ENCODE measurements around the gene PCK2. TPM values are rescaled to one million over a fixed set of nuclear protein-coding genes. Genes with fewer than 3 reads are reported as not detected.
A peak's percentile ranks its signal among the peaks of the same experiment; 100 is the strongest.

The PCK2 gene
- total RNA-seq, 1 donor from 2014 or later = 3.1 TPM

DNA sequence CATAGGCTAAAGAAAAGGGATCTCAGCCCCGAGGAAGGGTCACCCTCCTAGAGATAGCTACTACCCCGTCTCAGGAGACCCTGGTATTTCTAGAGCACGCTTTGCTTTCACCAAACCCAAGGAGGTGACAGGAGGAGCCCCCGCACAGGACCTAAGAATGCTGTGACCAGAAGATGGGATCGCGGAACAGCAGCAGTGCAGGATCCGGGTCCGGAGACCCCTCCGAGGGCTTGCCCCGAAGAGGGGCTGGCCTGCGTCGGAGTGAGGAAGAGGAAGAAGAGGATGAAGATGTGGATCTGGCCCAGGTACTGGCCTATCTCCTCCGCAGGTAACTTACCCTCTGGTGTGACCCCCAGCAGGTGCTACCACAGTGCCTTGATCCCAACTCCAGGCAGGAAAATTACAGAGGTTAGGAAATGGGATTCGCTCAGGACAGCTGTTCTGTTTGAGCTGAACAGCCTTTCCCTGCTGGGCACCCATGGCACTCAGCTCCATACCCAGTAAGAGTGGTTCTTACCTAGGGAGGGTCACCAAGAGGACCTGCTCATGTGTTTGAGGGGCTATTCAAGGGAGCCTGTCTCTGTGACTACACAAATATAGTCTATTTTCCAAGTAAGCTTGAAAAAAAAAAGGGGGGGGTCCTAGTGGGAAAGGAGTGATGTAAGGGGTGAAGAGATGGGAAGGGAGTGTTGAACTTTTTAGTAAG lies 21.5 kb downstream of the PCK2 start:
- H3K27me3 ChIP-seq (ENCODE audit: low read depth) = no peaks in the 10 kb centered on the region
- DNase-seq = no peak
- peak overlapping the region; percentile 76 for H3K4me3 ChIP-seq
- peak overlapping the region; percentile 98 for H3K27ac ChIP-seq (replicated peaks)
- no peaks in the 10 kb centered on the region for H3K9me3 ChIP-seq (replicated peaks)
- peaks cover 44% of the 10 kb centered on the region for H3K36me3 ChIP-seq
- peaks cover 35% of the 10 kb centered on the region for H3K4me1 ChIP-seq
- TF ChIP-seq, protein P1, sequence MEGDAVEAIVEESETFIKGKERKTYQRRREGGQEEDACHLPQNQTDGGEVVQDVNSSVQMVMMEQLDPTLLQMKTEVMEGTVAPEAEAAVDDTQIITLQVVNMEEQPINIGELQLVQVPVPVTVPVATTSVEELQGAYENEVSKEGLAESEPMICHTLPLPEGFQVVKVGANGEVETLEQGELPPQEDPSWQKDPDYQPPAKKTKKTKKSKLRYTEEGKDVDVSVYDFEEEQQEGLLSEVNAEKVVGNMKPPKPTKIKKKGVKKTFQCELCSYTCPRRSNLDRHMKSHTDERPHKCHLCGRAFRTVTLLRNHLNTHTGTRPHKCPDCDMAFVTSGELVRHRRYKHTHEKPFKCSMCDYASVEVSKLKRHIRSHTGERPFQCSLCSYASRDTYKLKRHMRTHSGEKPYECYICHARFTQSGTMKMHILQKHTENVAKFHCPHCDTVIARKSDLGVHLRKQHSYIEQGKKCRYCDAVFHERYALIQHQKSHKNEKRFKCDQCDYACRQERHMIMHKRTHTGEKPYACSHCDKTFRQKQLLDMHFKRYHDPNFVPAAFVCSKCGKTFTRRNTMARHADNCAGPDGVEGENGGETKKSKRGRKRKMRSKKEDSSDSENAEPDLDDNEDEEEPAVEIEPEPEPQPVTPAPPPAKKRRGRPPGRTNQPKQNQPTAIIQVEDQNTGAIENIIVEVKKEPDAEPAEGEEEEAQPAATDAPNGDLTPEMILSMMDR (IDR thresholded peaks at IDR 0.05; ENCODE audit: borderline replicate concordance) = no peak
- intact Hi-C loops (cut with micrococcal nuclease) = no loop called here

DNA sequence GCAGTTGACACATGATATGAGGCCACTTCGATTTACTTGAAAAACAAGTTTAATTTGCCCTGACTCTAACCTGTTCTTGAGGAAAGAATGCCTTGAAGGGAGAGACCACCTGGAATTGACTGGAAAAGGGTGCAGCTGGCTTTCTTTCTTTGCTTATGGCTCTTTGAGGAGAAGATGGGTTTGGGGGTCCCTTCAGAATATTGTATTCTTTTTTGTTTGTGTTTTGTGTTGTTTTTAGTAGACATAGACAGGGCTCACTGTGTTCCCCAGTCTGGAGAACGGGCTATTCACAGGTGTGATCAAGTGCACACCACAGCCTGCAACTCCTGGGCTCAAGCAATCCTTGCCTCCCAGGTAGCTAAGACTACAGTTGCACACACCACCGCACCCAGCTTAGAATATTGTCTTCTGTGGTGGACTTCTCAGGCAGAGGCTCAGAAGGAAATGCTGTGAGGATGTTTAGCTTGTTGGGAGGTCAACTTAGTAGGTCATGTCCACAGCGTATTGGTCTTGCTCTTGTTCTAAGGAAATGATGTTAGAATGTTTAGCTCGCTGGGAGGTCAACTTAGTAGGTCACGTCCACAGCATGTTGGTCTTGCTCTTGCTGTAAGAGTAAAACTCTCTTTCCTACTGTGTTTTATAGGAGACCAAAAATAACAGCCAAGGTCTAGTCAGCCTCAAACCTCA lies 22.2 kb downstream of the PCK2 start:
- Histone ChIP-seq H3K4me1 (peaks cover 35% of the 10 kb centered on the region), H3K27ac (replicated peaks) (peak overlapping the region; percentile 8), H3K4me3 (peak overlapping the region; percentile 76), H3K27me3 (ENCODE audit: low read depth) (no peaks in the 10 kb centered on the region), H3K9me3 (replicated peaks) (no peaks in the 10 kb centered on the region), H3K36me3 (peaks cover 51% of the 10 kb centered on the region)
- TF ChIP-seq, protein P1 (IDR thresholded peaks at IDR 0.05; ENCODE audit: borderline replicate concordance) = no peak
- intact Hi-C loops (cut with micrococcal nuclease) = no loop called here
- DNase-seq = no peak

DNA sequence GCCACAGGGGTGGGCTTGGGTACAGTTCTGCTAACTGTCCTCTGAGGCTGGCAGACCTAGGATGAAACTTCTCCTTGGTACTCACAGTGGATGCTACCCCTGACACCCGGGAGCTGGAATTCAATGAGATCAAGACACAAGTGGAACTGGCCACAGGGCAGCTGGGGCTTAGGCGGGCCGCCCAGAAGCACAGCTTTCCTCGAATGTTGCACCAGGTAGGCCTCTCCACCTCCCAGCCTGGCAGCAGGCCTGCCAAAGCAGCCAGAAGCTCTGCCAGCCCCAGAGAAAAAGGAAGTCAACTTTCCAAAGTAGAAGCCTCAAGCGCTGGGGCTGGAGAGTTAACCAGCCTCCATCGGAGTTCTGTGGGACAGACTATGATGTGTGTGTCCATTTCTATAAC lies 23.1 kb downstream of the PCK2 start:
- Histone ChIP-seq H3K4me3 (no peak overlapping the region), H3K36me3 (peaks cover 60% of the 10 kb centered on the region), H3K27ac (replicated peaks) (no peak overlapping the region), H3K27me3 (ENCODE audit: low read depth) (no peaks in the 10 kb centered on the region), H3K9me3 (replicated peaks) (no peaks in the 10 kb centered on the region), H3K4me1 (peaks cover 35% of the 10 kb centered on the region)
- no peak for DNase-seq
- TF ChIP-seq, protein P1 (IDR thresholded peaks at IDR 0.05; ENCODE audit: borderline replicate concordance) = no peak
- intact Hi-C loops (cut with micrococcal nuclease) = no loop called here

DNA sequence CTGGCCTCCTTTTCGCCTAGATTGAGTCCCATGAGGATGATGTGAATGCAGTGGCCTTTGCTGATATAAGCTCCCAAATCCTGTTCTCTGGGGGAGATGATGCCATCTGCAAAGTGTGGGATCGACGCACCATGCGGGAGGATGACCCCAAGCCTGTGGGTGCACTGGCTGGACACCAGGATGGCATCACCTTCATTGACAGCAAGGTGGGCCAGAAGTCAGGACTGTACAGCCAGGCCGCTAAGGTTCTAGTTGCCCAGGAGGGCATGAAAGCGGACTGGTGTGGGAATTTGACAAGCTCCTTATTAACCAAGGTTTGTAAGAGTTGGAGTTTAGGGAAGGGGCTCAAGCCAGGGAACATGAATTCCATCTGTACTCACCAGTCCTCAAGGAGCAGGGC lies 25.6 kb downstream of the PCK2 start:
- peaks cover 32% of the 10 kb centered on the region for H3K4me1 ChIP-seq
- no peak for DNase-seq
- no peaks in the 10 kb centered on the region for H3K27me3 ChIP-seq (ENCODE audit: low read depth)
- no peak overlapping the region for H3K27ac ChIP-seq (replicated peaks)
- TF ChIP-seq, protein P1 (IDR thresholded peaks at IDR 0.05; ENCODE audit: borderline replicate concordance) = no peak
- intact Hi-C loops (cut with micrococcal nuclease) = no loop called here
- H3K4me3 ChIP-seq = no peak overlapping the region
- H3K36me3 ChIP-seq = peaks cover 83% of the 10 kb centered on the region
- no peaks in the 10 kb centered on the region for H3K9me3 ChIP-seq (replicated peaks)

DNA sequence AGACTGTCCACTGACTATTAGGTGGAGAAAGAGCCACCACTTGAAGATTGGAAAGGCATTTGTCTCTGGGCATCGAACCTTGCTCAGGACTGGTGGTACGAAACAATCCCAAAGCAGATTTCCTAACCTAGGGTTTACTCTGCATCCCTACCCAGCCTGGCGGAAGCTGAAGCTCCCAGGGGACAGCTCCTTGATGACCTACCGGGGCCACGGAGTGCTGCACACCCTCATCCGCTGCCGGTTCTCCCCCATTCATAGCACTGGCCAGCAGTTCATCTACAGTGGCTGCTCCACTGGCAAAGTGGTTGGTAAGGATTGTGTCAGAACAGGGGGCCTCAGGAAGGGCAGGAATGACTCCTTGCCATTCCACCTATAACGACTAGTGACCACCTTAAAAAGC lies 27.1 kb downstream of the PCK2 start:
- TF ChIP-seq, protein P1 (IDR thresholded peaks at IDR 0.05; ENCODE audit: borderline replicate concordance) = no peak
- Histone ChIP-seq H3K9me3 (replicated peaks) (no peaks in the 10 kb centered on the region), H3K36me3 (peaks cover 82% of the 10 kb centered on the region), H3K4me3 (no peak overlapping the region), H3K27me3 (ENCODE audit: low read depth) (no peaks in the 10 kb centered on the region), H3K27ac (replicated peaks) (no peak overlapping the region), H3K4me1 (peaks cover 21% of the 10 kb centered on the region)
- intact Hi-C loops (cut with micrococcal nuclease) = no loop called here
- DNase-seq = no peak

Measured in left ventricle myocardium inferior (tissue), 1 donor.